Caco-2 (cell line): ENCODE results near the gene CKAP4. TPM values are rescaled to one million over a fixed set of nuclear protein-coding genes. Genes with fewer than 3 reads are reported as not detected.

Experiments
- BruUV-seq: library from RNA; stranded (reverse); fragments of 400-500 nt; replicated peaks from 2 replicates; lab custom pipeline; 2021; lab: Mats Ljungman, UMichigan
- CTCF ChIA-PET: fragments of 300-600 bp; sonication (Branson Sonifier 250); formaldehyde crosslinking; loops from one replicate; lab custom pipeline; 2022; ENCODE audit warnings: antibody characterized with exemption; lab: Charles Lee
- POLR2A ChIA-PET: fragments of 300-600 bp; sonication (Branson Sonifier 250); formaldehyde crosslinking; loops from one replicate; lab custom pipeline; 2022; ENCODE audit warnings: antibody characterized with exemption; lab: Charles Lee
- DNase-seq, 2 experiments: peaks; one replicate each; pipeline versions ENCODE4 v3.0.0 to v3.0.0-alpha.2; 2020 to 2022
- H3K27me3 ChIP-seq: replicated peaks from 2 replicates; pipeline ENCODE4 v1.6.0; 2011; ENCODE audit warnings: low read length; ENCODE audit not compliant: control insufficient read depth, insufficient read depth
- H3K36me3 ChIP-seq: 2 replicates; pipeline ENCODE4 v1.5.1; 2011; ENCODE audit warnings: low read length; ENCODE audit not compliant: control insufficient read depth, insufficient read depth
- H3K4me1 ChIP-seq: fragments of 250-450 bp; sonication (Bioruptor Pico); 2 replicates; pipeline ENCODE4 v1.5.1; 2020; ENCODE audit warnings: mild to moderate bottlenecking
- H3K4me3 ChIP-seq: 2 replicates; pipeline ENCODE4 v1.5.1; 2011; ENCODE audit warnings: low read depth, mild to moderate bottlenecking, control low read depth, low read length
- H3K9me3 ChIP-seq: fragments of 250-450 bp; sonication (Bioruptor Pico); 2 replicates; pipeline ENCODE4 v1.5.1; 2020; ENCODE audit warnings: mild to moderate bottlenecking, moderate library complexity
- H3K27ac Mint-ChIP-seq: one replicate; pipeline ENCODE4 v1.8.0; 2022; ENCODE audit warnings: mixed read lengths; ENCODE audit not compliant: unreplicated experiment
- H3K27me3 Mint-ChIP-seq: one replicate; pipeline ENCODE4 v1.8.0; 2022; ENCODE audit warnings: mixed read lengths; ENCODE audit not compliant: insufficient read depth, unreplicated experiment
- H3K36me3 Mint-ChIP-seq: one replicate; pipeline ENCODE4 v1.8.0; 2022; ENCODE audit warnings: mild to moderate bottlenecking, mixed read lengths; ENCODE audit not compliant: insufficient read depth, unreplicated experiment
- H3K4me1 Mint-ChIP-seq: one replicate; pipeline ENCODE4 v1.8.0; 2022; ENCODE audit warnings: low read depth, mixed read lengths; ENCODE audit not compliant: unreplicated experiment
- H3K4me3 Mint-ChIP-seq: one replicate; pipeline ENCODE4 v1.8.0; 2022; ENCODE audit warnings: mild to moderate bottlenecking, moderate library complexity, mixed read lengths; ENCODE audit not compliant: unreplicated experiment
- H3K9me3 Mint-ChIP-seq: one replicate; pipeline ENCODE4 v1.8.0; 2022; ENCODE audit warnings: mixed read lengths; ENCODE audit not compliant: unreplicated experiment
- intact Hi-C: fragments of 100-400 bp; cut with micrococcal nuclease; formaldehyde crosslinking; loops from one replicate; pipeline ENCODE4 v1.10.0; 2022; ENCODE audit not compliant: unreplicated experiment
- total RNA-seq: library from RNA; stranded (reverse); gene quantifications from 2 replicates; pipeline ENCODE4 v1.2.3, GENCODE V29; 2022
- TF ChIP-seq, protein P1 (sequence below), 2 experiments: fragments of 200-600 bp in 1 of 2; IDR thresholded peaks; 1 replicate in 1 of 2; 2 replicates in 1 of 2; pipeline versions ENCODE4 v1.5.1 to v1.8.0; 2011 to 2022; ENCODE audit warnings: antibody characterized with exemption in 1 of 2, control low read depth in 1 of 2, inconsistent platforms in 1 of 2, low read depth in 1 of 2, low read length in 1 of 2, mild to moderate bottlenecking in 1 of 2, moderate library complexity in 1 of 2; ENCODE audit not compliant: insufficient read depth in 1 of 2, severe bottlenecking in 1 of 2, unreplicated experiment in 1 of 2

Gene CKAP4
- total RNA-seq, 1 experiment from 2014 or later: 63.1 TPM

GRCh38 chr12:106269150-106269771 lies 21.4 kb upstream of the CKAP4 start:
- no peaks in the 10 kb centered on the region for H3K36me3 Mint-ChIP-seq
- TF ChIP-seq, protein P1, sequence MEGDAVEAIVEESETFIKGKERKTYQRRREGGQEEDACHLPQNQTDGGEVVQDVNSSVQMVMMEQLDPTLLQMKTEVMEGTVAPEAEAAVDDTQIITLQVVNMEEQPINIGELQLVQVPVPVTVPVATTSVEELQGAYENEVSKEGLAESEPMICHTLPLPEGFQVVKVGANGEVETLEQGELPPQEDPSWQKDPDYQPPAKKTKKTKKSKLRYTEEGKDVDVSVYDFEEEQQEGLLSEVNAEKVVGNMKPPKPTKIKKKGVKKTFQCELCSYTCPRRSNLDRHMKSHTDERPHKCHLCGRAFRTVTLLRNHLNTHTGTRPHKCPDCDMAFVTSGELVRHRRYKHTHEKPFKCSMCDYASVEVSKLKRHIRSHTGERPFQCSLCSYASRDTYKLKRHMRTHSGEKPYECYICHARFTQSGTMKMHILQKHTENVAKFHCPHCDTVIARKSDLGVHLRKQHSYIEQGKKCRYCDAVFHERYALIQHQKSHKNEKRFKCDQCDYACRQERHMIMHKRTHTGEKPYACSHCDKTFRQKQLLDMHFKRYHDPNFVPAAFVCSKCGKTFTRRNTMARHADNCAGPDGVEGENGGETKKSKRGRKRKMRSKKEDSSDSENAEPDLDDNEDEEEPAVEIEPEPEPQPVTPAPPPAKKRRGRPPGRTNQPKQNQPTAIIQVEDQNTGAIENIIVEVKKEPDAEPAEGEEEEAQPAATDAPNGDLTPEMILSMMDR (IDR thresholded peaks at IDR 0.05; ENCODE audit: insufficient read depth in 1 of 2, low read depth in 1 of 2, low read length in 1 of 2, severe bottlenecking in 1 of 2, unreplicated experiment in 1 of 2): no peak
- ChIA-PET CTCF (interaction anchor here (1.3 kb wide), 1 partner anchor 13 kb away, joined by 5 read pairs; no protein-coding TSS in a partner anchor), POLR2A (no interaction called here)
- no peaks in the 10 kb centered on the region for H3K27me3 ChIP-seq
- H3K4me3 Mint-ChIP-seq: no peak overlapping the region
- H3K9me3 ChIP-seq: no peaks in the 10 kb centered on the region
- BruUV-seq: no TSS peak
- no peaks in the 10 kb centered on the region for H3K36me3 ChIP-seq
- H3K4me1 Mint-ChIP-seq: peaks cover 9% of the 10 kb centered on the region
- H3K4me1 ChIP-seq: peaks cover 11% of the 10 kb centered on the region
- H3K27me3 Mint-ChIP-seq: no peaks in the 10 kb centered on the region
- no peak overlapping the region for H3K27ac Mint-ChIP-seq
- H3K9me3 Mint-ChIP-seq: peaks cover 9% of the 10 kb centered on the region
- intact Hi-C loops: no loop called here
- DNase-seq: no peak
- no peak overlapping the region for H3K4me3 ChIP-seq

DNA sequence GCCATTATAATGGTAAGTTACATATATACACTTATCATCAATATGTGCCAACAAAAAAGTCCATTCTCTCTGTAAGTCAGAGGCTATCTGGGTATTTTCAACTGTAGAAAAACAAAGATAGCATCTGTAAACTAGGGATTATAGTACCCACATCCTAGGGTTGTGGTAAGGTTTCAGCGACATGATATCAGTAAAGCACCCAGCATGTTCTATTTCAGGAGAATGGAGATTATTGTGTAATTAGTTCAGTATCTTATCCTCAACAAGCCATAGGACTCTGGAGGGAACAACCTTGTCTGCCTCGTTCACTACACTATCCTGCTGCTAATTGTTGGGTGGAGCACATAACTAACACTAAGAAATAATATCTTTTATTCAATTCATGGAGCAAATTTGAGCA lies 19.7 kb upstream of the CKAP4 start:
- no peaks in the 10 kb centered on the region for H3K36me3 Mint-ChIP-seq
- H3K27ac Mint-ChIP-seq: no peak overlapping the region
- no peaks in the 10 kb centered on the region for H3K27me3 Mint-ChIP-seq
- H3K4me1 Mint-ChIP-seq: peaks cover 9% of the 10 kb centered on the region
- Histone ChIP-seq H3K36me3 (no peaks in the 10 kb centered on the region), H3K9me3 (no peaks in the 10 kb centered on the region), H3K27me3 (no peaks in the 10 kb centered on the region), H3K4me1 (peaks cover 9% of the 10 kb centered on the region), H3K4me3 (no peak overlapping the region)
- intact Hi-C loops: no loop called here
- no peak for DNase-seq
- CTCF ChIA-PET: interaction anchor here (1.0 kb wide), 1 partner anchor 15 kb away, joined by 3 read pairs; no protein-coding TSS in a partner anchor
- H3K9me3 Mint-ChIP-seq: peaks cover 9% of the 10 kb centered on the region
- POLR2A ChIA-PET: no interaction called here
- TF ChIP-seq, protein P1 (IDR thresholded peaks at IDR 0.05; ENCODE audit: insufficient read depth in 1 of 2, low read depth in 1 of 2, low read length in 1 of 2, severe bottlenecking in 1 of 2, unreplicated experiment in 1 of 2): no peak
- BruUV-seq: no TSS peak
- H3K4me3 Mint-ChIP-seq: no peak overlapping the region

- Mint-ChIP-seq H3K9me3 (no peaks in the 10 kb centered on the region), H3K4me1 (no peaks in the 10 kb centered on the region), H3K27ac (no peak overlapping the region), H3K4me3 (no peak overlapping the region), H3K36me3 (no peaks in the 10 kb centered on the region), H3K27me3 (no peaks in the 10 kb centered on the region)
- H3K27me3 ChIP-seq: no peaks in the 10 kb centered on the region
- H3K36me3 ChIP-seq: no peaks in the 10 kb centered on the region
- intact Hi-C loops: no loop called here
- no peak for DNase-seq
- POLR2A ChIA-PET: no interaction called here
- H3K4me3 ChIP-seq: no peak overlapping the region
- CTCF ChIA-PET: no interaction called here
- no peaks in the 10 kb centered on the region for H3K4me1 ChIP-seq
- TF ChIP-seq, protein P1 (IDR thresholded peaks at IDR 0.05; ENCODE audit: insufficient read depth in 1 of 2, low read depth in 1 of 2, low read length in 1 of 2, severe bottlenecking in 1 of 2, unreplicated experiment in 1 of 2): no peak
- no TSS peak for BruUV-seq
- no peaks in the 10 kb centered on the region for H3K9me3 ChIP-seq
Observed at GRCh38 chr12:106265116-106265515, 17.3 kb upstream of the CKAP4 start.
